PC-9 (cell line): ENCODE results near the gene LGALS1.

ENCODE experiments used
- EZH2 ChIP-seq: fragments of 200-600 bp; sonication (generic); IDR thresholded peaks from 2 replicates; pipeline ENCODE4 v1.8.0; 2017; ENCODE audit warnings: antibody characterized with exemption, low read depth
- TF ChIP-seq, protein P1 (sequence below): fragments of 200-600 bp; sonication (generic); conservative IDR thresholded peaks from 2 replicates; pipeline ENCODE4 v1.6.1; 2017; ENCODE audit warnings: mixed run types, antibody characterized with exemption, mild to moderate bottlenecking, moderate library complexity

DNA sequence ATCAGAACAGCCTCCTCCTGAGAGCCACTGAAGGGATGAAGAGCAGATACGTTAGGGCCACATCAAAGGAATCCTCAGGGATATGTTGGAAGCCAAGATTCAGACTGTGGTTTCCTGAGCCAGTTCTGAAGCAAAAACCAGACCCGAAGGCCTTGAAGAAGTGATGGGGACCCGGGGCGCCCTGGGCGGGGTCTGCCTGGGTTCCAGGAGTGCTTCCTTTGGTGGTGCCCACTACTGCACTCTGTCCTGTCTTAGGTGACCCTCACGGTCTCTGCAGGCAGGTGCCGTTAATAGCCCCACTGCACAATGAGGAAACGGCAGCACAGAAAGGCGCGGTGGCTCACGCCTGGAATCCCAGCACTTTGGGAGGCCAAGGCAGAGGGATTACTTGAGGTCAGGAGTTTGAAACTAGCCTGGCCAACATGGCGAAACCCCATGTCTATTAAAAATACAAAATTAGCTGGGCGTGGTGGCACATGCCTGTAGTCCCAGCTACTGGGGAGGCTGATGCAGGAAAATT is 48.8 kb upstream of the LGALS1 start:
- TF ChIP-seq, protein P1, sequence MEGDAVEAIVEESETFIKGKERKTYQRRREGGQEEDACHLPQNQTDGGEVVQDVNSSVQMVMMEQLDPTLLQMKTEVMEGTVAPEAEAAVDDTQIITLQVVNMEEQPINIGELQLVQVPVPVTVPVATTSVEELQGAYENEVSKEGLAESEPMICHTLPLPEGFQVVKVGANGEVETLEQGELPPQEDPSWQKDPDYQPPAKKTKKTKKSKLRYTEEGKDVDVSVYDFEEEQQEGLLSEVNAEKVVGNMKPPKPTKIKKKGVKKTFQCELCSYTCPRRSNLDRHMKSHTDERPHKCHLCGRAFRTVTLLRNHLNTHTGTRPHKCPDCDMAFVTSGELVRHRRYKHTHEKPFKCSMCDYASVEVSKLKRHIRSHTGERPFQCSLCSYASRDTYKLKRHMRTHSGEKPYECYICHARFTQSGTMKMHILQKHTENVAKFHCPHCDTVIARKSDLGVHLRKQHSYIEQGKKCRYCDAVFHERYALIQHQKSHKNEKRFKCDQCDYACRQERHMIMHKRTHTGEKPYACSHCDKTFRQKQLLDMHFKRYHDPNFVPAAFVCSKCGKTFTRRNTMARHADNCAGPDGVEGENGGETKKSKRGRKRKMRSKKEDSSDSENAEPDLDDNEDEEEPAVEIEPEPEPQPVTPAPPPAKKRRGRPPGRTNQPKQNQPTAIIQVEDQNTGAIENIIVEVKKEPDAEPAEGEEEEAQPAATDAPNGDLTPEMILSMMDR: no peak
- no peak for TF ChIP-seq EZH2
